ENCODE measurements around the gene RAPGEF4. TPM values are rescaled to one million over a fixed set of nuclear protein-coding genes. Genes with fewer than 3 reads are reported as not detected.
"Not testable (repeated sequence)": the region's sequence is repeated elsewhere in the genome, so short reads cannot be mapped to it uniquely, and the experiment has no call there.

Gene RAPGEF4
- total RNA-seq, 4 donors from 2014 or later, result 3.6 to 12.0 (median 6.7) TPM

DNA sequence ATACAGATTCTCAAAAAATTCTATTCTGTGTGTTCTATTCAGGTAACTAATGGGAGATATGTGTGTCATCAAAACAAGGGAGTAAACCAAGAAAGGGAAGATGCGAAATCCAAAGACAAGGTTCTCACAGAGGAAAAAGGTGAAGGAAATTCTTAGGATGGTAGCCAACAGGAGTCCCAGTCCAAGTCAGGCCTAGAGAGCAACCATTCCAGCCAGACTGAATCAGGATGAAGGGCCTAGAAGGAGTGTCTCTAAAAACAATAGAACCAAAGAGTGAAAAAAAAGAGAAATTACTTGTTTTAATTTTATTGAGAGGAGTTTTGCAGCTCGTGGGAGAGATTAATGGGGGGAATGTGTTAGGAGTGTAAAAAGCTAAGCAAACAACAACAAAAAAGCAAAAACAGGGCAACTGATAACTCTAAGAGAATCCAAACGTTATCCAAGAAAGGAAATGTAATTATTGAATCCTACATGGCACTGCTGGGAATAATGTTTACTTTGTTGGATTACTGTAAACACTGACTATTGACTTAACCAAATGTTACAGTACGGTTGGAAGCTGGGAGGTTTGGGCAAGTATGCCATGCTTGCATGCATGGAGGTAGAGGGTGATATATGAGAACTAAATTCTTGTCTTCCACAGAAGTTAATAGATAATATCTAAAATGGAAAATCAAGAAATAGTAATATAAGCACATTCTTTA lies 352.3 kb downstream of the RAPGEF4 start:
- peaks cover 0 to 14% (median 0%) of the 10 kb centered on the region in 4 donors for H3K4me1 ChIP-seq
- no peak overlapping the region for H3K27ac ChIP-seq
- WGBS, 2 donors, result 76 to 81% methylated on average over 4 of the region's 4 CpGs

DNA sequence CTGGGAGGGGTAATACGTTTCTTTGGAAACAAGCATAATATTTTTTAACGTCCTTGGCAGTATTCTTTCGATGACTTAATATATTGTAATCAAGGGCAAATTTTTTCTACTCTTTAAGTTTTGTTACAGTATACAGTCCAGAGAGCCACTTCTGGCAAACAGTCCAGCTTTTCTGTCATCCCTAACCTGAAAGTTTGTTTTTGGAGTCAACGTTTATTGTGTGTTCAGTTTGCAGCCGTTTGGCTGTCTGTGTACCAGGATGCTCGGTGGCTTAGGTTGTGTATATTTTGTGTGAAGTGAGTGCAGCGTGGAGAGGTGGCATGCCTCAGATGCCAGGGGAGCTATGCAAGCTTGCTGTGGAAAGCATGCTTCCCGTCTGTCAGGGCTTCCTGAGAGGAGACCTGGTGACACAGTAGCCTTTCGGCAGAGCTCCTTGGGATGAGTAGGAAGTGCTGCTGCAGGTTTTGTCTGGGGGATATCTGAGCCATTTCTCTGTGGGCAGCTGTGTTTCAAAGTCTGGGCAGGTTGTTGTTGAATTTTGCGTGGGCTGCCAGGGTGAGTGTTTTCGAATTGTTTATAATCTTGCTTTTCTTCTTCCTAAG lies 354.7 kb downstream of the RAPGEF4 start:
- Histone ChIP-seq H3K27me3 (no peaks in the 10 kb centered on the region), H3K9me3 (no peaks in the 10 kb centered on the region), H3K36me3 (no peaks in the 10 kb centered on the region), H3K4me1 (peaks cover 0 to 6% (median 0%) of the 10 kb centered on the region in 4 donors), H3K27ac (peak overlapping the region in 2 of 4 donors; percentile 14 to 60), H3K4me3 (no peak overlapping the region)
- DNase-seq (ENCODE audit: low spot score in 2 of 2), result no peak
- TF ChIP-seq POLR2A (IDR thresholded peaks at IDR 0.05) (no peak), CTCF (IDR thresholded peaks at IDR 0.05) (no peak), EP300 (IDR thresholded peaks at IDR 0.05) (no peak)
- WGBS, 2 donors, result 59 to 64% methylated on average over 11 of the region's 11 CpGs

More for the DNA sequence above, 352.3 kb downstream of the RAPGEF4 start:
- H3K4me3 ChIP-seq, result no peak overlapping the region
- no peaks in the 10 kb centered on the region for H3K36me3 ChIP-seq
- TF ChIP-seq CTCF (IDR thresholded peaks at IDR 0.05) (no peak), POLR2A (IDR thresholded peaks at IDR 0.05) (no peak), EP300 (IDR thresholded peaks at IDR 0.05) (no peak)
- no peaks in the 10 kb centered on the region for H3K27me3 ChIP-seq
- no peak for DNase-seq (ENCODE audit: low spot score in 2 of 2)
- H3K9me3 ChIP-seq, result no peaks in the 10 kb centered on the region

- peaks cover 0 to 6% (median 0%) of the 10 kb centered on the region in 4 donors for H3K4me1 ChIP-seq
- TF ChIP-seq POLR2A (IDR thresholded peaks at IDR 0.05), result no peak
- peak in 1 of 2 donors; percentile 71 for TF ChIP-seq EP300 (IDR thresholded peaks at IDR 0.05)
- H3K27me3 ChIP-seq, result no peaks in the 10 kb centered on the region
- H3K36me3 ChIP-seq, result no peaks in the 10 kb centered on the region
- no peak overlapping the region for H3K4me3 ChIP-seq
- 73 to 75% methylated on average over 10 of the region's 10 CpGs for WGBS, 2 donors
- H3K27ac ChIP-seq, result peak overlapping the region in 2 of 4 donors; percentile 28 to 60
- peak in 1 of 2 donors; percentile 36 for DNase-seq (ENCODE audit: low spot score in 2 of 2)
- no peaks in the 10 kb centered on the region for H3K9me3 ChIP-seq
Observed at GRCh38 chr2:173090973-173091660, 355.5 kb downstream of the RAPGEF4 start.

GRCh38 chr2:173091910-173092309 lies 356.3 kb downstream of the RAPGEF4 start:
- Histone ChIP-seq H3K36me3 (peaks cover 0 to 7% (median 0%) of the 10 kb centered on the region in 3 donors), H3K4me1 (peaks cover 0 to 6% (median 0%) of the 10 kb centered on the region in 4 donors), H3K27ac (peak overlapping the region in 1 of 4 donors; percentile 60), H3K27me3 (no peaks in the 10 kb centered on the region), H3K9me3 (no peaks in the 10 kb centered on the region), H3K4me3 (no peak overlapping the region)
- DNase-seq (ENCODE audit: low spot score in 2 of 2), result no peak
- 92 to 94% methylated on average over 4 of the region's 4 CpGs for WGBS, 2 donors
- TF ChIP-seq POLR2A (IDR thresholded peaks at IDR 0.05) (no peak), EP300 (IDR thresholded peaks at IDR 0.05) (no peak), CTCF (IDR thresholded peaks at IDR 0.05) (no peak)

DNA sequence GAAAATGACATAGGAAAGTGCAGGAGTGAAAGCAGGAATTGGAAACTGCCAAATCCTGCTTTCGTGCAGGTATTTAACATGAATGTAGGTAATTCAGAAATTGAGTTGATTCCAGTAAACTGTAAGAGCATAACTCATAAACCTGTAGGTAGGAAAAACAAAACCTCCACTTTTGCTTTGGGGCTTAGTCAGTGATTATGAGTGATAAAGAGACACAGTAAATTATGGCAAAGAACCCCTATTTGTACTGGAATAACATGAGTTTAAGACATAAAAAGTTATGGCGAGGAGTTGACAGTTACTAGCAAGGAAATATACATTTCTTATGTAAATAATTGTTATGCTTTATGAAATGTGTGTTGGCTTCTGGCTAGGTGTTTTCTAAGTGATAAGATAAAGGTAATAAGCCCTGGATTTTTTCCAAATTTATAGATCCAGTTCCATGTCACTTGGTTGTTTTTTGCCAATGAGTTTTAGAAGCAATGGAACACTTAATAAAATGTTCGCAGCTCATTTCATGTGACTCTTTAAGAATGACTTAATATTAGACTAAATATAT lies 357.3 kb downstream of the RAPGEF4 start:
- Histone ChIP-seq H3K27me3 (no peaks in the 10 kb centered on the region), H3K9me3 (no peaks in the 10 kb centered on the region), H3K36me3 (peaks cover 0 to 11% (median 0%) of the 10 kb centered on the region in 3 donors), H3K4me1 (peaks cover 0 to 6% (median 0%) of the 10 kb centered on the region in 4 donors), H3K27ac (no peak overlapping the region), H3K4me3 (no peak overlapping the region)
- no peak for DNase-seq (ENCODE audit: low spot score in 2 of 2)
- WGBS, 2 donors, result 93 to 96% methylated on average over 3 of the region's 3 CpGs
- TF ChIP-seq POLR2A (IDR thresholded peaks at IDR 0.05), result no peak
- no peak for TF ChIP-seq CTCF (IDR thresholded peaks at IDR 0.05)
- no peak for TF ChIP-seq EP300 (IDR thresholded peaks at IDR 0.05)

- not testable (repeated sequence) for H3K4me3 ChIP-seq; H3K27me3 ChIP-seq; H3K9me3 ChIP-seq; H3K4me1 ChIP-seq; DNase-seq (ENCODE audit: low spot score in 2 of 2); H3K27ac ChIP-seq
- WGBS, 2 donors, result 87 to 88% methylated on average over 2 of the region's 2 CpGs
- H3K36me3 ChIP-seq, result peaks cover 0 to 11% (median 0%) of the 10 kb centered on the region in 3 donors
Observed at GRCh38 chr2:173093617-173094016, 358.0 kb downstream of the RAPGEF4 start.

Data from tibial nerve (tissue), 4 donors.